ENCODE measurements around the gene CEACAM21. TPM values are rescaled to one million over a fixed set of nuclear protein-coding genes. Genes with fewer than 3 reads are reported as not detected.

Gene CEACAM21
- total RNA-seq (2014; rRNA removed; shearing (Covaris generic)) = not detected in 2 replicates

DNA sequence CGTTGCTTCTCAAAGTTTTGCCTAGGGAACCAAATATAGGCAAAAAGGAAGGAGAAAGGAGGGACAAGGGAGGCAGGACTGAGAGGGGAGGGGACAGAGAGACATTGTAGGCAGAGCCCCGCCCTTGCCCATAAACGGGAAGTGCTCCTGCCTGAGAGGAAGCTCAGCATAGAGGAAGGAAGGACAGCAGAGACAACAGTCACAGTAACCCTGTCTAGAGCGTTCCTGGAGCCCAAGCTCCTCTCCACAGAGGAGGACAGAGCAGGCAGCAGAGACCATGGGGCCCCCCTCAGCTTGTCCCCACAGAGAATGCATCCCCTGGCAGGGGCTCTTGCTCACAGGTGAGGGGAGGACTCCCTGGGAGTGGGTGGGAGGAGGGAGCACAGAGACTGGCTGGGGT lies at the start of gene CEACAM21:
TSS of gene CEACAM21 (plus strand) at position 169 of the 400 bp plus-strand sequence. CDS start at position 278, 109 bp downstream.
- DNase-seq = no peak
- Histone ChIP-seq H3K36me3 (replicated peaks; ENCODE audit: control insufficient read depth, insufficient read depth, low read length) (no peaks in the 10 kb centered on the region), H3K27me3 (ENCODE audit: control insufficient read depth, insufficient read depth, low read length) (no peaks in the 10 kb centered on the region), H3K4me3 (ENCODE audit: insufficient read depth, low read depth, low read length) (no peak within 1 kb of the TSS)

DNA sequence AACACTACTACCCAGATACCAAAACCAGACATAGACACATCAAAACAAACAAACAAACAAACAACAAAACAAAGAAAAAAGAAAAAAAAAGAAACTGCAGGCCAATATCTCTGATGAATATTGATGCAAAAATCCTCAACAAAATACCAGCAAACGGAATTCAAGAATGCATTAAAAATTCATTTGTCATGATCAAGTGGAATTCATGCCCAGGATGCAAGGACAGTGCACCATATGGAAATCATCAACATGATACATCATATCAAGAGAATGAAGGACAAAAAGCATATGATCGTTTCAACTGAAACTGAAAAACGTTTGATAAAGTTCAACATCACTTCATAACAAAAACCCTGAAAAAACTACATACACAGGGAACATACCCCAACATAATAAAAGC lies 48.9 kb upstream of the CEACAM21 start:
- Histone ChIP-seq H3K27me3 (ENCODE audit: control insufficient read depth, insufficient read depth, low read length) (no peaks in the 10 kb centered on the region), H3K36me3 (replicated peaks; ENCODE audit: control insufficient read depth, insufficient read depth, low read length) (no peaks in the 10 kb centered on the region), H3K4me3 (ENCODE audit: insufficient read depth, low read depth, low read length) (no peak overlapping the region)
- no peak for DNase-seq

DNA sequence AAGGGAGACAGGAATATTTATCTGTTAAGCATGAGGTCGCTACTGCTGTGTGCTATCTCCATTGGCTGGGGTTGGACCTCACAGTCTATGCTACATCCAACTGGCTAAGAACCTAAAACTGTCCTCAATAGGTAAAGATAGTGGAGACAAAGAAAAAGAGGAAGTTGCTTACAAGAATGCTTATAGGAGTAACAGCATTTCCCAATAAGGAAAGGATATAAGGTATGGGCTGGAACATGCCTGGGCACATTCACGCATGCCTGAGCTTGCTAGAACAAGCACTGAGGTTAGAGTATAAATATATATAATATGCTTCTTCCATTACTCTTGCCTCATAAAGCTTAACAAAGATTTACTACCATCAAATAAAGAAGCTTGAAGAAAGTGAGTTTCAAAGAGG lies 47.9 kb upstream of the CEACAM21 start:
- DNase-seq = no peak
- no peaks in the 10 kb centered on the region for H3K36me3 ChIP-seq (replicated peaks; ENCODE audit: control insufficient read depth, insufficient read depth, low read length)

DNA sequence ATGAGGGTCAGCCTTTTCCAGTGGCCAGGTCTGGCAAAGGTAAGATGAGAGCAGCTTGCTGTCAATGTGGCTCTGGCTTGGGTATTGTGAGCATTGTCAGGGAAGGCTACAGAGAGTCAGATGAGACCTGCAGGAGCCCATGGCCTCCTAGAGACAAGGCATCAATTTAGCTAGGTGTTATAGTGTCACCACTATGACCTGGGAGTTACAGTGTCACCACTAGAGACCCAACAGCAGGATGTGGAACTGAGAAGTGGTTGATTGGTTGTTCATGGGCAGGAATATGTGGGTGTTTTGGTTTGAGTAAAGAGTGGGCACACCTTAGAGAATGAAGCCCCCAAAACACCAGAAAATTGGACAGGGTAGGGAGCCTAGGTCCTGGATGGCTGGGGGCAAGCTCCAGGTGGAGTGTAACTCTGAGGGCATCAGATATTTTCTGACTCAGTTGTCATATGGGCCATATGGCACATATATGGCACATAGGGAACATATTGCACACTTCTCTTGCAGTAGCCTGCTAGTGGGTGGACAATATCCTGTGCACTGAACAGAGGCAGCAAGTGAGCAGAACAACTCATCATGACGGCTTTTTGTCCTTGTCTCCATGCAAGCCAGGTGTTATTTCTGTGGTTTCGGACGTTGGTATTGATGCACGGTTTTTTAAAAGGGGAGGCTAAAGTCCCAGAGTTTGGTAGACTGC lies 46.3 kb upstream of the CEACAM21 start:
- no peak for DNase-seq

More for the DNA sequence above, 47.9 kb upstream of the CEACAM21 start:
- H3K27me3 ChIP-seq (ENCODE audit: control insufficient read depth, insufficient read depth, low read length) = no peaks in the 10 kb centered on the region
- H3K4me3 ChIP-seq (ENCODE audit: insufficient read depth, low read depth, low read length) = no peak overlapping the region

GRCh38 chr19:41530184-41530534 lies 45.8 kb upstream of the CEACAM21 start:
- no peak for DNase-seq
- H3K27me3 ChIP-seq (ENCODE audit: control insufficient read depth, insufficient read depth, low read length) = no peaks in the 10 kb centered on the region

More for the DNA sequence above, 46.3 kb upstream of the CEACAM21 start:
- no peak overlapping the region for H3K4me3 ChIP-seq (ENCODE audit: insufficient read depth, low read depth, low read length)
- no peaks in the 10 kb centered on the region for H3K27me3 ChIP-seq (ENCODE audit: control insufficient read depth, insufficient read depth, low read length)
- H3K36me3 ChIP-seq (replicated peaks; ENCODE audit: control insufficient read depth, insufficient read depth, low read length) = no peaks in the 10 kb centered on the region

GRCh38 chr19:41530761-41531301 lies 45.1 kb upstream of the CEACAM21 start:
- no peaks in the 10 kb centered on the region for H3K27me3 ChIP-seq (ENCODE audit: control insufficient read depth, insufficient read depth, low read length)
- DNase-seq = no peak

More at GRCh38 chr19:41530184-41530534, 45.8 kb upstream of the CEACAM21 start:
- H3K4me3 ChIP-seq (ENCODE audit: insufficient read depth, low read depth, low read length) = no peak overlapping the region
- H3K36me3 ChIP-seq (replicated peaks; ENCODE audit: control insufficient read depth, insufficient read depth, low read length) = no peaks in the 10 kb centered on the region

GRCh38 chr19:41531438-41532311 lies 44.3 kb upstream of the CEACAM21 start:
- Histone ChIP-seq H3K27me3 (ENCODE audit: control insufficient read depth, insufficient read depth, low read length) (no peaks in the 10 kb centered on the region), H3K4me3 (ENCODE audit: insufficient read depth, low read depth, low read length) (no peak overlapping the region), H3K36me3 (replicated peaks; ENCODE audit: control insufficient read depth, insufficient read depth, low read length) (no peaks in the 10 kb centered on the region)
- no peak for DNase-seq

More at GRCh38 chr19:41530761-41531301, 45.1 kb upstream of the CEACAM21 start:
- Histone ChIP-seq H3K4me3 (ENCODE audit: insufficient read depth, low read depth, low read length) (no peak overlapping the region), H3K36me3 (replicated peaks; ENCODE audit: control insufficient read depth, insufficient read depth, low read length) (no peaks in the 10 kb centered on the region)

- Histone ChIP-seq H3K36me3 (replicated peaks; ENCODE audit: control insufficient read depth, insufficient read depth, low read length) (no peaks in the 10 kb centered on the region), H3K27me3 (ENCODE audit: control insufficient read depth, insufficient read depth, low read length) (no peaks in the 10 kb centered on the region), H3K4me3 (ENCODE audit: insufficient read depth, low read depth, low read length) (no peak overlapping the region)
- DNase-seq = no peak
Observed at GRCh38 chr19:41532526-41532925, 43.4 kb upstream of the CEACAM21 start.

DNA sequence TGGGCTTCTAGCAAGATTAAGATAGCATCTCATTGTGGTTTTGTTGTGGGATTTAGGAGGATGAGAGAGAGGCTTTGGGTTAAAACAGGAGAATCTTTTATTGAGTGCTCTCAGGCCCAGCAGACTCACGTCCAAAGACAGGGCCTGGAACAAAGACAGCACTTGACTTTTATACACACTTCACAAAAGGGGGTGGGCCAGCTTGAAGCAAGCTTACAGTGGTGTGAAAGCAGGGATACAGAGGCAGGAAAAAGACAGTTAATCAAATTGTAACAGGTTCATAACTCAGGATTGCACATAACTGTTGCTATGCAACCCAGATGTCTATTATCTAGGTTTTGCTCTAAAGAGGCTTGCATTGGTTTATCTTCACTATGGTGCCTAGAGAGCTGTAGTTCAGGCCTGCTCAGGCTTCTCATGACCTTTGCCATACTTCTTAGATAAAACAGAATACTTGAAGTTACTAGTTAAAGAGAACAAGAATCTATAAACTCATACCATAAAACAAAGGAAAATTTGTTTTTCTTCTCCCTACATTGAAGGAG lies 42.2 kb upstream of the CEACAM21 start:
- no peak for DNase-seq
- no peak overlapping the region for H3K4me3 ChIP-seq (ENCODE audit: insufficient read depth, low read depth, low read length)

DNA sequence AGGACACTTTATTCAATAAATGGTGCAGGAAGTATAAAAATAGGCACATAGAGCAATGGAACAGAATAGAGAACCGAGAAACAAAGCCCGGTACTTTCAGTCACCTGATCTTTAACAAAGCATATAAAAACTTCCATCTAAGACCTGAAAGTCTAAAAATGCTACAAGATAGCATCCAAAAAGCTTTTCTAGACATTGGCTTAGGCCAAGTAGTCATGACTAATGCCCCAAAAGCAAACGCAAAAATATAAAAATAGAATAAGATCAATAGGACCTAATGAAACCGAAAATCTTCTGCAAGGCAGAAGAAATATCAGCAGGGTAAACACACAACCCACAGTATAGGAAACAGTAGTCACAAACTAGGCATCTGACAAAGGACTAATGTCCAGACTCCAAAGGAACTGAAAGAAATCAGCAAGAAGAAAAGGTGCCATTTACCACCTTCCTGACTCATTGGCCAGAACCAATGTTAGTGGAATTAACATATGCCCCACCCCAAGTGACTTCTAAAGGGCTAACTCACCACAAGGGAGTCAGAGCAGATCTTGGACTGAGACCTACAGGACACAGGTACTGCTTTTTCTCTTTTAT lies 40.8 kb upstream of the CEACAM21 start:
- H3K27me3 ChIP-seq (ENCODE audit: control insufficient read depth, insufficient read depth, low read length) = no peaks in the 10 kb centered on the region
- H3K4me3 ChIP-seq (ENCODE audit: insufficient read depth, low read depth, low read length) = no peak overlapping the region
- DNase-seq = no peak
- H3K36me3 ChIP-seq (replicated peaks; ENCODE audit: control insufficient read depth, insufficient read depth, low read length) = no peaks in the 10 kb centered on the region

More for the DNA sequence above, 42.2 kb upstream of the CEACAM21 start:
- Histone ChIP-seq H3K36me3 (replicated peaks; ENCODE audit: control insufficient read depth, insufficient read depth, low read length) (no peaks in the 10 kb centered on the region), H3K27me3 (ENCODE audit: control insufficient read depth, insufficient read depth, low read length) (no peaks in the 10 kb centered on the region)

- Histone ChIP-seq H3K27me3 (ENCODE audit: control insufficient read depth, insufficient read depth, low read length) (no peaks in the 10 kb centered on the region), H3K36me3 (replicated peaks; ENCODE audit: control insufficient read depth, insufficient read depth, low read length) (no peaks in the 10 kb centered on the region), H3K4me3 (ENCODE audit: insufficient read depth, low read depth, low read length) (no peak overlapping the region)
- no peak for DNase-seq
Observed at GRCh38 chr19:41537789-41538188, 38.2 kb upstream of the CEACAM21 start.

DNA sequence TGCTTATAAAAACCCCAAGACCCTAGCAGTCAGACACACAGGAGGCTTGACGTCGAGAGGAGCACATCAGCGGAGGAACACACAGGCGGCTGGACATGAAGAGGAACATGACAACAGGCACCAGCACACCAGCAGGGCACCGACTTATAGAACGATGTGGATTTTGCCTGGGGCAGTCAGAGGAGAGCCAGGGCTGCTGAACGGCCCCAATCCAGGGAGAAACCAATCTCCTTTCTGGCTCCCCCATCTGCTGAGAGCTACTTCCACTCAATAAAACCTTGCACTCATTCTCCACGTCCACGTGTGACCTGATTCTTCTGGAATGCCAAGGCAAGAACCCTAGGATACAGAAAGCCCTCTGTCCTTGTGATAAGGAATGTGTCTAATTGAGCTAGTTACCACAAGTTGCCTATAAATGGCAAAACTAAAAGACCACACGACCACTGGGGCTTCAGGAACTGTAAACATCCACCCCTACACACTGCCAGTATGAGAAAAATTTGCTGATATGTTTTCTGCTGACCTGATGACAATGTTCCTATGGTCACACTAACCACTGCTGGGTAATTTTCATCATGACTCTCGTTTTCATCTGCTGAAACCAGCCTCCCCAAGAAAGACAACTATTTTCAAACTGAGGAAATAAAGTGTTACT lies 35.8 kb upstream of the CEACAM21 start:
- DNase-seq = no peak
- no peaks in the 10 kb centered on the region for H3K36me3 ChIP-seq (replicated peaks; ENCODE audit: control insufficient read depth, insufficient read depth, low read length)
- no peak overlapping the region for H3K4me3 ChIP-seq (ENCODE audit: insufficient read depth, low read depth, low read length)
- no peaks in the 10 kb centered on the region for H3K27me3 ChIP-seq (ENCODE audit: control insufficient read depth, insufficient read depth, low read length)

DNA sequence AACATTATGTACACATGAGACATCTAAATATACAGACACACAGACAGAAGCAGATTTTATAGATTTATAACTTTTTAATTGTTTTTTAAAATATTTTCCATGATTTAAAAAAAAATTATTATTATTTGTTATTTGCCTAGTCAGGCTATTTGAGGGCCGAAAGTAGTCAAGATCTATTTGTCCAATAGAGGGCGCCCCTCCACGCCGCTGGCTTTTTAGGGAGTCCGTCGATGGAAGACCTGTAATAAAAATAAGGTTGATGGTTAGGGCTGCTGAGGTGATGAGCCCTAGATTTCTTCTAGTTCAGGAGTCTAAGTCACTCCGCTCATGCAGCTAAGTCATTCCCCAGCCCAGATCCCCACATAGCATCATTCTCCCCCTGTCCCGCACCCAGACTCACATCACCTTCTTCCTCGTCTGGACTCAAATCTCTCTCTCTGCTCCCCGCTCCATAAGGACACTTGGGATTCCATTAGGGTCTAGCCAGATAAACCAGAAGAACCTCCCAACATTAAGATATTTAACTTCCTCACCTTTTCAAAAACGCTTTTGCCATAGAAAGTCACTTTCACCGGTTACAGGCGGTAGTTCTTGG lies 33.9 kb upstream of the CEACAM21 start:
- H3K4me3 ChIP-seq (ENCODE audit: insufficient read depth, low read depth, low read length) = no peak overlapping the region
- peak; percentile 42 for DNase-seq
- no peaks in the 10 kb centered on the region for H3K36me3 ChIP-seq (replicated peaks; ENCODE audit: control insufficient read depth, insufficient read depth, low read length)
- H3K27me3 ChIP-seq (ENCODE audit: control insufficient read depth, insufficient read depth, low read length) = no peaks in the 10 kb centered on the region
